GM12891 (cell line): ENCODE results near the gene ALDH3B1.

Experiments used
- DNase-seq: peaks from one replicate; pipeline ENCODE4 v3.0.0; 2011; ENCODE audit warnings: low spot score; ENCODE audit not compliant: insufficient read length
- FAIRE-seq: peaks from 2 replicates; lab custom pipeline; 2011; peaks lifted over from hg19 to GRCh38; lab: Jason Lieb, UNC
- PAX5 ChIP-seq: IDR thresholded peaks from 2 replicates; pipeline ENCODE4 v1.6.1; 2011; ENCODE audit warnings: low read length, moderate library complexity, mild to moderate bottlenecking; ENCODE audit not compliant: insufficient read depth, severe bottlenecking
- POLR2A ChIP-seq: IDR thresholded peaks from 2 replicates; pipeline ENCODE4 v1.6.1; 2011; ENCODE audit warnings: low read depth, low read length, control low read depth
- POLR2AphosphoS5 ChIP-seq: IDR thresholded peaks from 2 replicates; pipeline ENCODE4 v1.6.1; 2011; ENCODE audit warnings: low read depth, low read length, control low read depth
- POU2F2 ChIP-seq: IDR thresholded peaks from 2 replicates; pipeline ENCODE4 v1.6.1; 2011; ENCODE audit warnings: low read depth, mild to moderate bottlenecking, control low read depth, low read length, moderate library complexity
- SPI1 ChIP-seq: IDR thresholded peaks from 2 replicates; pipeline ENCODE4 v1.6.1; 2011; ENCODE audit warnings: low read depth, low read length, control low read depth
- TAF1 ChIP-seq: IDR thresholded peaks from 2 replicates; pipeline ENCODE4 v1.6.1; 2011; ENCODE audit warnings: low read depth, low read length, control low read depth

Gene ALDH3B1

DNA sequence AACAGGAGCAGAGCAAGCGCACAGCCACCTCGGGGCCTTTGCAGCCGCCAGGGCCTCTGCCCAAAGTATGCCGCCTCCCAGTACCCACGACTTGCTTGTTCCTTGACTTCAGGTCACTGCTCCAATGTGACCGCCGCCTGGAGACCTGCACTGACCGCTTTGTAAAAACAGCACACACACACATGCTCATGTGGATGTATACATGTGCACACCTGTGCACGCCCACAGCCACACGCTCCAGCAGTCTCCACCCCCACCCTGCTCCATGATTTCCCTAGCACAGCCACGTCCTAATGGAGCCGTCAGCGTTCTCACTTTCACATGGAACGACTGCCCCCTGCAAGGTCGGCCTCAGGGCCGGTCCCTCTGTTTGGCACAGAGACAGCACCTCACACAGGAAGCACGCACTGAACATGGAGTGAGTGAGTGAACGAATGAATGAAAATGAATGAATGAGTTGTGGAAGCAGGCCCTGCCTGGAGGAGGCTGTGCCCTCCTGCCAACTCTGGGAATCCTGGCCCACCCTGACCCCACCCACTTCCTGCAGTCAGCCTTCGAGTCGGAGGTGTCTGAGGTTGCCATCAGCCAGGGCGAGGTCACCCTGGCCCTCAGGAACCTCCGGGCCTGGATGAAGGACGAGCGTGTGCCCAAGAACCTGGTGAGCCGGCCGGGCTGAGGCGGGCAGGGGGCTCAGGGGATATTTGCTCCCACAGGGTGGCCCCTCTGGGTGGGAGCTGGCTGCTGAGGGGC is 8.0 kb downstream of the ALDH3B1 start:
- no peak for DNase-seq
- FAIRE-seq, result no peak
- TF ChIP-seq TAF1, result no peak
- no peak for TF ChIP-seq POU2F2
- no peak for TF ChIP-seq POLR2AphosphoS5
- no peak for TF ChIP-seq PAX5

DNA sequence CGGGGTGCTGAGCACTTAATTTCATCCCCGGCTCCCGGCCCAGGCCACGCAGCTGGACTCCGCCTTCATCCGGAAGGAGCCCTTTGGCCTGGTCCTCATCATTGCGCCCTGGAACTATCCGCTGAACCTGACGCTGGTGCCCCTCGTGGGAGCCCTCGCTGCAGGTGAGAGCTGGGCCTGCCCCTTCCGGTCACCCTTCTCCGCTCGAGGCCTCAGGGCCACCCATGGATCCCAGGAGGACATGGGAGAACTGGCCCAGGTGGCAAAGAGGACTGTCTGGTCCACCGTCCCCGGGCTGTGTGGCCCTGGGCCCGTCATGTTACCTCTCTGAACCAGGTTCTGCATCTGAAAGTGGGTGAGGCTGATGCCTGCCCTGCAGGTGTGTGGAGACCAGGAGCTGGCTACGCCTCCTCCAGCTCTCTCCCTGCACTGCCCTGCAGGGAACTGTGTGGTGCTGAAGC is 8.6 kb downstream of the ALDH3B1 start:
- DNase-seq (no peak), FAIRE-seq (no peak)
- TF ChIP-seq POU2F2 (no peak), POLR2A (no peak)

DNA sequence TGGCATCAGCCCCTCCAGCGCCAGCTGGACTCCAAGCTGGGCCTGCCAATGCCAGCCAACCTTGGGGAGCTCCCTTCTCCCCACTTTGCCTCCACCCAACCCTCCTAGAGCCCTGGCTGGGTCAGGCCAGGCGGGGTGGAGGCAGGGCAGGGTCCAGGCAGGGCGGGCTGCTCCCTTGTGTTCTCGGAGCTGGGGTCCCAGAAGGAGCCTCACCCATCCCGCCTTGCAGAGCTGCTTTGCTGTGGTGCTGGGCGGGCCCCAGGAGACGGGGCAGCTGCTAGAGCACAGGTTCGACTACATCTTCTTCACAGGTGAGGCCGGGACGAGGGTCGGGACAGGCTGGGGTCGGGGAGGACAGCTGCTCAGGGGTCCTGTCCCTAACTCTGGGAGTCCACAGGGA is 9.4 kb downstream of the ALDH3B1 start:
- DNase-seq (no peak), FAIRE-seq (no peak)
- TF ChIP-seq POU2F2 (no peak), TAF1 (no peak), PAX5 (no peak), POLR2A (no peak)

DNA sequence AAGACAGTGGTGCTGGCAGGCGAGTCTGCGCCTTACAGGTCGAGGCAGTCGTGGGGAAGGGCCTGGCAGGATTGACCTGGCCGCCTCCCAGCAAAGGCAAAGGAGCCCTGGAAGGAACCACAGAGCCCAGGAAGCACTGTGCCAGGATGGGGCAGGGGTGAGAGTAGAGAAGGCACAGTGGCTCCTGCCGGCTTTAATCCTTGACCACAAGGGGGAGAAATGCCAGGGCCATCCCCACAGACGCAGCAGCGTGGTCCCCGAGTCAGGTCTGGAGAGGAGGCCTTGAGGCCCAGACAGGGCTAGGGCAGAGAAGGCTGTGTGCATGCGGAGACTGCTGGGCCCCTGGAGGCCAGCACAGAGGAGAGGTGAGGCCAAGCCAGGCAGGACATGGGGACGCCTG is 10.4 kb downstream of the ALDH3B1 start:
- FAIRE-seq, result no peak
- no peak for DNase-seq
- TF ChIP-seq PAX5, result no peak
- TF ChIP-seq TAF1, result no peak
- TF ChIP-seq POLR2AphosphoS5, result no peak
- no peak for TF ChIP-seq POLR2A
- TF ChIP-seq SPI1, result no peak
- no peak for TF ChIP-seq POU2F2

DNA sequence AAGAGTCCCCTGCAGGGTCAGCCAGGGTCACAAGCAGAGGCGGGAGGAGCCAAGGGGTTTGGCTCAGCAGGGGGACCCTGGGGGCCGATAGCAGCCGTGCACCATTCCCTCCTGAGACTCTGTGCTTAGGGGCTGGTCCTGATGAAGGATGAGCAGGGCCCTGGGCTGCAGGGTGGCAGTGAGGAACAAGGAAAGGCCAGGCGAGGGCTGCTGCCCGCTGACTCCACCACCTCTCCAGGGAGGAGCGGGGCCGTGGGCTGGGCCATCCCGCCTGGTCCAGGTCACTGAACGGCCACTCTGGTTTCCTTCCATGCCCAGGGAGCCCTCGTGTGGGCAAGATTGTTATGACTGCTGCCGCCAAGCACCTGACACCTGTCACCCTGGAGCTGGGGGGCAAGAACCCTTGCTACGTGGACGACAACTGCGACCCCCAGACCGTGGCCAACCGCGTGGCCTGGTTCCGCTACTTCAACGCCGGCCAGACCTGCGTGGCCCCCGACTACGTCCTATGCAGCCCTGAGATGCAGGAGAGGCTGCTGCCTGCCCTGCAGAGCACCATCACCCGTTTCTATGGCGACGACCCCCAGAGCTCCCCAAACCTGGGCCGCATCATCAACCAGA is 11.2 kb downstream of the ALDH3B1 start:
- no peak for FAIRE-seq
- no peak for DNase-seq
- TF ChIP-seq TAF1, result no peak
- TF ChIP-seq PAX5, result no peak
- no peak for TF ChIP-seq POU2F2
- no peak for TF ChIP-seq POLR2A
- no peak for TF ChIP-seq SPI1
- no peak for TF ChIP-seq POLR2AphosphoS5

DNA sequence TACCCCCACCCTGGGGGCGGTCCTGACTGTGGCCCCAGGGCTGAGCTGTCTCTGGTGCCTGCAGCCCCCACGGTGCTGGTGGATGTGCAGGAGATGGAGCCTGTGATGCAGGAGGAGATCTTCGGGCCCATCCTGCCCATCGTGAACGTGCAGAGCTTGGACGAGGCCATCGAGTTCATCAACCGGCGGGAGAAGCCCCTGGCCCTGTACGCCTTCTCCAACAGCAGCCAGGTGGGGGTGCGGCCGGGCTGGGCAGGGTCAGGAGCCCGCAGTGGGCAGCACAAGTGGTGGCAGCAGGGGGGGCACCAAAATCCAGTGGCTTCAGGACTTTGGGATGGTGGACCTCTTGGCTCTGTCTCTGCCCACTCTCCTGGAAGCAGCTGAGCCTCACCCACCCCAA is 12.4 kb downstream of the ALDH3B1 start:
- TF ChIP-seq TAF1, result no peak
- no peak for TF ChIP-seq POLR2A
- no peak for TF ChIP-seq POLR2AphosphoS5
- no peak for TF ChIP-seq POU2F2
- TF ChIP-seq PAX5, result no peak
- no peak for TF ChIP-seq SPI1
- FAIRE-seq (no peak), DNase-seq (no peak)

DNA sequence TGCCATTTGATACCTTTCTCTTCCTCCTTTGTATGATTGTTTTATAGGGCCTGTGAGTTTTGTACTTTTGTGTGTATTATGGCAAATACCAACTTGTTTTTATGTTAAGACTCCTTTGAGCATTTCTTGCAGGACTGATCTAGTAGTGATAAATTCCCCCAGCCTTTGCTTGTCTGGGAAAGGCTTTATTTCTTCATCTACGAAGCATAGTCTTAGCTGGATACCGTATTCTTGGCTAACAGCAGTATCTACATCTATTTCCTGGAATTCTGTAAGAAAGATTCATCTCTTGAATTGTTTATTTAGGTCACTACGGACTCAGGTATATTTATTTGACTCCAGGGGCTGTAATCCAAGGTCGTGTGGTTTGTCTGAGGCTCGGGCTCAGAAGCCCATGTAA is 14.4 kb downstream of the ALDH3B1 start:
- no peak for DNase-seq
- no peak for FAIRE-seq
- TF ChIP-seq POLR2A (no peak), PAX5 (no peak), POLR2AphosphoS5 (no peak), TAF1 (no peak), POU2F2 (no peak), SPI1 (no peak)

DNA sequence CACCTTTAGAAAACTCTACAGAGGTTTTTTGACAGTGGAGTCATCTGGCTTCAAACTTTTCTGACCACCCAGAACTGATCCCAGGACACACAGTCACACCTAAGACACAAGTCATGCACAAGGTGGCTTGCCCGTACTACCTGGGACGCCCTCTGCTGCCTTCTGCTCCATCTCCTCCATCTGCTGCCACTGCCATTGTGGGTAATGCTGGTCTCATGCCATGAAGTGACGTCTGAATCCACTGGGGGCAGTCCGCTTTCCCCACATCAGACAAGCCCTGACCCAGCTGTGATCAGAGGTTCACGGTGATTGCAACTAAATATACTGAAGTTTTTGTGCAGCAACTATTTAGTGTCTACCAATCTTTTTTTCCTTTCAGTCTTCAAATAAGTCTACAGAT is 14.9 kb downstream of the ALDH3B1 start:
- peak; percentile 16 for FAIRE-seq
- no peak for DNase-seq

DNA sequence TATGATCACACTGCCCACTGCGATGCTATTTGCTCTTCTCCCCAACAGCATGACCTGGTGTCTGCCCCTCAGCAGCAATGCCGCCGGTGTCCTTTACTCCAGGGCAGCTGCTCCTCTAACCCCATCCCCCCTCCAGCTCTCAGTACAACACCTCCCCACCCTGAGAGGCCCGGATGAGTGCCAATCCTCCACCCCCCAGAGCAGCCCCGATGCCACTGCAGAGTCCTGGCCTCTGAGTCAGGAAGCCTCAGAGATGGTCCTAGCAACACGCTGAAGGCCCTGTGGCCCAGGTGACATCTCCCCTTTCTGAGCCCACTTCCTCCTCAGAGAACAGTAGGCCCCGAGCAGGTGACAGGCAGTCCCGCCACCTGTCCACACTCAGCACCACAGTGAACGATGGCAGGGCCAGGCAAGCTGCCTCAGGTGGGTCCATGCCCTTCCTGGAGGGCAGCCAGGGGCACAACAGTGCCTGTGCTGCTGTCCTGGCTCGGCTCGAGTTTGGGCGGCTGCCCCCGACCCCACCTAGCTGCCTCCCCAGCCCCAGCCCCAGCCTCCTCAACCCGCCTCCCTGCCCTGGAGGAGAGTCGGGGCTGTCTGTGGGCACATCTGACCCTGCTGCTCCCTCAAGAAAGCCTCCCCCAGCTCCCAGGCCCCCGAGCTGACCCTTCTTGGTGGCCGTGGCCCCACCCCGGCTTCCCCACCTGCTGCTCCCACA is 16.4 kb downstream of the ALDH3B1 start:
- DNase-seq (no peak), FAIRE-seq (no peak)
- TF ChIP-seq POLR2AphosphoS5 (no peak), POU2F2 (no peak), SPI1 (no peak), POLR2A (no peak), PAX5 (no peak), TAF1 (no peak)

More for the DNA sequence above, 14.9 kb downstream of the ALDH3B1 start:
- TF ChIP-seq SPI1, result no peak
- TF ChIP-seq PAX5, result no peak
- TF ChIP-seq POU2F2, result no peak
- TF ChIP-seq POLR2A, result no peak
- TF ChIP-seq POLR2AphosphoS5, result no peak
- no peak for TF ChIP-seq TAF1

DNA sequence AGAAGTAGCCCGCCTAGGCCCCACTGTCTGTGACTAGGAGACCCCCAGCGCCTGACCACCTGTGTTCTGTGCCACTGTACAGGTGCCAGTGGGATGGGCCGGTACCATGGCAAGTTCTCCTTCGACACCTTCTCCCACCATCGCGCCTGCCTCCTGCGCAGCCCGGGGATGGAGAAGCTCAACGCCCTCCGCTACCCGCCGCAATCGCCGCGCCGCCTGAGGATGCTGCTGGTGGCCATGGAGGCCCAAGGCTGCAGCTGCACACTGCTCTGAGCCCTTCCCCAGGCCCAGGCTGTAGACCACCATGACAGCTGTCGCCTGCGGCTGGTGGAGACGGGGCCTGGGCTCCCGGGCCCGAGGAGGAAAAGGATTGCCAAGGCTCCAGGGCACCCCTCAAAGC is 17.5 kb downstream of the ALDH3B1 start:
- DNase-seq (no peak), FAIRE-seq (no peak)
- TF ChIP-seq TAF1 (no peak), POLR2AphosphoS5 (no peak), PAX5 (no peak), POLR2A (no peak), SPI1 (no peak), POU2F2 (no peak)
